ENCODE data around the gene PGC. TPM values are rescaled to one million over a fixed set of nuclear protein-coding genes. Genes with fewer than 3 reads are reported as not detected.

The PGC gene
- total and polyA plus RNA-seq, 2 donors (not counting 1 experiment from before 2014, with no cell fraction given), result not detected

GRCh38 chr6:41768545-41769308 lies 21.5 kb upstream of the PGC start:
- Mint-ChIP-seq H3K4me3 (no peak overlapping the region), H3K4me1 (no peaks in the 10 kb centered on the region), H3K27ac (no peak overlapping the region), H3K9me3 (ENCODE audit: insufficient read depth) (no peaks in the 10 kb centered on the region), H3K27me3 (no peaks in the 10 kb centered on the region)
- Histone ChIP-seq H3K9me3 (ENCODE audit: control extremely low read depth in 1 of 3, control insufficient read depth in 2 of 3, insufficient read depth in 1 of 3, low read length in 2 of 3) (no peaks in the 10 kb centered on the region), H3K27me3 (replicated peaks in 1 of 4; ENCODE audit: control extremely low read depth in 1 of 4, control insufficient read depth in 3 of 4, insufficient read depth in 4 of 4, low read length in 3 of 4) (no peaks in the 10 kb centered on the region), H3K9ac (ENCODE audit: low read length) (no peak overlapping the region), H3K36me3 (replicated peaks in 1 of 2; ENCODE audit: control extremely low read depth in 1 of 2, control insufficient read depth in 1 of 2, extremely low read depth in 1 of 2, insufficient read depth in 2 of 2, low read length in 1 of 2) (peaks cover 0 to 21% of the 10 kb centered on the region in 2 experiments), H3K79me2 (ENCODE audit: control insufficient read depth, insufficient read depth, low read length) (no peaks in the 10 kb centered on the region), H3K4me1 (ENCODE audit: control insufficient read depth in 2 of 2, insufficient read depth in 2 of 2, low read length in 2 of 2) (no peaks in the 10 kb centered on the region), H2AFZ (ENCODE audit: insufficient read depth, low read depth, low read length, poor library complexity, severe bottlenecking) (no peak overlapping the region), H3K4me3 (ENCODE audit: control extremely low read depth in 1 of 5, extremely low read depth in 1 of 5, insufficient read depth in 1 of 5, low read depth in 2 of 5, low read length in 4 of 5) (no peak overlapping the region), H4K20me1 (ENCODE audit: control insufficient read depth, insufficient read depth, low read length, poor library complexity, severe bottlenecking) (no peaks in the 10 kb centered on the region), H3K27ac (ENCODE audit: low read length in 2 of 2) (no peak overlapping the region), H3K4me2 (replicated peaks; ENCODE audit: low read depth, low read length, poor library complexity, severe bottlenecking) (no peak overlapping the region)
- intact Hi-C loops (cut with micrococcal nuclease), result no loop called here
- DNase-seq (no peak), ATAC-seq (ENCODE audit: low read depth) (no peak)
- TF ChIP-seq CTCF (IDR thresholded peaks at IDR 0.05), result no peak
- no peak for TF ChIP-seq EZH2 (IDR thresholded peaks at IDR 0.05; ENCODE audit: borderline replicate concordance, insufficient read depth, low read depth, low read length, poor library complexity, severe bottlenecking)
- CTCF ChIA-PET, result interaction anchor here (0.6 kb wide), 1 partner anchor 263 kb away, joined by 4 read pairs; no protein-coding TSS in a partner anchor
- WGBS (ENCODE audit: insufficient coverage), result 35% methylated on average over 2 of the region's 10 CpGs
- POLR2A ChIA-PET, result interaction anchor here (1.0 kb wide), 1 partner anchor 784 kb away, joined by 4 read pairs; no protein-coding TSS in a partner anchor

GRCh38 chr6:41767112-41767833 lies 20.1 kb upstream of the PGC start:
- no peak for TF ChIP-seq CTCF (IDR thresholded peaks at IDR 0.05)
- TF ChIP-seq EZH2 (IDR thresholded peaks at IDR 0.05; ENCODE audit: borderline replicate concordance, insufficient read depth, low read depth, low read length, poor library complexity, severe bottlenecking), result no peak
- H3K79me2 ChIP-seq (ENCODE audit: control insufficient read depth, insufficient read depth, low read length), result no peaks in the 10 kb centered on the region
- no peaks in the 10 kb centered on the region for H3K4me1 ChIP-seq (ENCODE audit: control insufficient read depth in 2 of 2, insufficient read depth in 2 of 2, low read length in 2 of 2)
- H3K9ac ChIP-seq (ENCODE audit: low read length), result no peak overlapping the region
- no peak overlapping the region for H3K27ac Mint-ChIP-seq
- ATAC-seq (ENCODE audit: low read depth) (no peak), DNase-seq (no peak)
- no peaks in the 10 kb centered on the region for H3K4me1 Mint-ChIP-seq
- ChIA-PET POLR2A (no interaction called here), CTCF (no interaction called here)
- intact Hi-C loops (cut with micrococcal nuclease), result no loop called here
- H3K27me3 ChIP-seq (replicated peaks in 1 of 4; ENCODE audit: control extremely low read depth in 1 of 4, control insufficient read depth in 3 of 4, insufficient read depth in 4 of 4, low read length in 3 of 4), result peaks cover 0 to 3% (median 0%) of the 10 kb centered on the region in 4 experiments
- no peak overlapping the region for H3K27ac ChIP-seq (ENCODE audit: low read length in 2 of 2)
- H4K20me1 ChIP-seq (ENCODE audit: control insufficient read depth, insufficient read depth, low read length, poor library complexity, severe bottlenecking), result no peaks in the 10 kb centered on the region
- H3K4me2 ChIP-seq (replicated peaks; ENCODE audit: low read depth, low read length, poor library complexity, severe bottlenecking), result no peak overlapping the region
- no peaks in the 10 kb centered on the region for H3K9me3 Mint-ChIP-seq (ENCODE audit: insufficient read depth)
- H3K4me3 Mint-ChIP-seq, result no peak overlapping the region
- H3K4me3 ChIP-seq (ENCODE audit: control extremely low read depth in 1 of 5, extremely low read depth in 1 of 5, insufficient read depth in 1 of 5, low read depth in 2 of 5, low read length in 4 of 5), result no peak overlapping the region
- WGBS (ENCODE audit: insufficient coverage), result 69% methylated on average over 8 of the region's 12 CpGs
- no peaks in the 10 kb centered on the region for H3K9me3 ChIP-seq (ENCODE audit: control extremely low read depth in 1 of 3, control insufficient read depth in 2 of 3, insufficient read depth in 1 of 3, low read length in 2 of 3)
- H2AFZ ChIP-seq (ENCODE audit: insufficient read depth, low read depth, low read length, poor library complexity, severe bottlenecking), result no peak overlapping the region
- H3K36me3 ChIP-seq (replicated peaks in 1 of 2; ENCODE audit: control extremely low read depth in 1 of 2, control insufficient read depth in 1 of 2, extremely low read depth in 1 of 2, insufficient read depth in 2 of 2, low read length in 1 of 2), result peaks cover 0 to 15% of the 10 kb centered on the region in 2 experiments
- peaks cover 3% of the 10 kb centered on the region for H3K27me3 Mint-ChIP-seq
